Measurements from ENCODE around the gene SFRP5. TPM values are rescaled to one million over a fixed set of nuclear protein-coding genes. Genes with fewer than 3 reads are reported as not detected.

SFRP5 gene
- total and polyA plus RNA-seq, 2 donors, result 0.41 to 2.4 TPM

Other genes with a start within 250 kb of the SFRP5 start
- 0.05 TPM for gene ANKRD2, start 199.2 kb downstream of the SFRP5 start, total RNA-seq
- 0.68 TPM for gene ANKRD2, start 199.2 kb downstream of the SFRP5 start, polyA plus RNA-seq
- 0.19 TPM for gene HOGA1, start 187.6 kb downstream of the SFRP5 start, total RNA-seq
- 0.18 TPM for gene HOGA1, start 187.6 kb downstream of the SFRP5 start, polyA plus RNA-seq
- gene C10orf62, start 182.3 kb downstream of the SFRP5 start, total RNA-seq, result not detected
- gene C10orf62, start 182.3 kb downstream of the SFRP5 start, polyA plus RNA-seq, result not detected
- 2.0 TPM for gene MORN4, start 138.5 kb downstream of the SFRP5 start, total RNA-seq
- gene MORN4, start 138.5 kb downstream of the SFRP5 start, polyA plus RNA-seq, result 4.7 TPM
- gene PI4K2A, start 131.3 kb downstream of the SFRP5 start, total RNA-seq, result 8.9 TPM
- gene PI4K2A, start 131.3 kb downstream of the SFRP5 start, polyA plus RNA-seq, result 13.5 TPM
- 1.4 TPM for gene AVPI1, start 84.8 kb downstream of the SFRP5 start, total RNA-seq
- gene AVPI1, start 84.8 kb downstream of the SFRP5 start, polyA plus RNA-seq, result 11.5 TPM
- gene MARVELD1, start 58.3 kb downstream of the SFRP5 start, total RNA-seq, result 3.7 TPM
- gene MARVELD1, start 58.3 kb downstream of the SFRP5 start, polyA plus RNA-seq, result 14.2 TPM
- 13.8 TPM for gene ZFYVE27, start 34.9 kb downstream of the SFRP5 start, total RNA-seq
- gene ZFYVE27, start 34.9 kb downstream of the SFRP5 start, polyA plus RNA-seq, result 23.7 TPM
- 0.52 TPM for gene GOLGA7B, start 77.8 kb upstream of the SFRP5 start, total RNA-seq
- 0.96 TPM for gene GOLGA7B, start 77.8 kb upstream of the SFRP5 start, polyA plus RNA-seq

All from thymus (tissue), 2 donors.